K562 (cell line): ENCODE data around the gene CCDC87. TPM values are rescaled to one million over a fixed set of nuclear protein-coding genes. Genes with fewer than 3 reads are reported as not detected.

Source experiments
- BCOR ChIP-seq: fragments of 450-650 bp; IDR thresholded peaks from 2 replicates; pipeline ENCODE4 v1.6.1; 2016
- CEBPB ChIP-seq: fragments of 450-650 bp; IDR thresholded peaks from 2 replicates; pipeline ENCODE4 v1.6.1; 2016; ENCODE audit warnings: missing genetic modification characterization, missing compliant biosample characterization
- ESRRB ChIP-seq: fragments of 250-450 bp; sonication (Bioruptor Pico); IDR thresholded peaks from 2 replicates; pipeline ENCODE4 v1.5.0; 2020; ENCODE audit warnings: mild to moderate bottlenecking, moderate library complexity, borderline replicate concordance
- FUS ChIP-seq: fragments of 200-400 bp; formaldehyde crosslinking; optimal IDR thresholded peaks from 2 replicates; pipeline ENCODE3; 2017; ENCODE audit warnings: low read depth, low read length
- HDGF ChIP-seq: fragments of 450-650 bp; IDR thresholded peaks from 2 replicates; pipeline ENCODE4 v1.6.1; 2016
- ILK ChIP-seq: fragments of 450-650 bp; IDR thresholded peaks from 2 replicates; pipeline ENCODE4 v1.6.1; 2016; ENCODE audit warnings: missing genetic modification characterization, low read depth, mild to moderate bottlenecking, missing compliant biosample characterization, moderate library complexity, borderline replicate concordance
- MTA3 ChIP-seq: fragments of 450-650 bp; formaldehyde crosslinking; IDR thresholded peaks from 2 replicates; pipeline ENCODE4 v1.6.1; 2017; ENCODE audit warnings: mild to moderate bottlenecking, borderline replicate concordance
- NFIX ChIP-seq: fragments of 250-450 bp; sonication (Bioruptor Pico); IDR thresholded peaks from 2 replicates; pipeline ENCODE4 v1.4.0; 2020; ENCODE audit warnings: low read depth, mild to moderate bottlenecking, moderate library complexity
- NR2F6 ChIP-seq: fragments of 450-650 bp; formaldehyde crosslinking; IDR thresholded peaks from 2 replicates; pipeline ENCODE4 v1.4.0; 2020; ENCODE audit warnings: mild to moderate bottlenecking
- POLR3G ChIP-seq: IDR thresholded peaks from 2 replicates; pipeline ENCODE4 v1.6.1; 2011; ENCODE audit not compliant: insufficient read length, insufficient replicate concordance; ENCODE audit errors: extremely low read depth
- TAF7 ChIP-seq: fragments of 450-650 bp; IDR thresholded peaks from 2 replicates; pipeline ENCODE4 v1.6.1; 2016; ENCODE audit warnings: missing genetic modification characterization, missing compliant biosample characterization
- ZNF263 ChIP-seq: sonication (generic); formaldehyde crosslinking; IDR thresholded peaks from 2 replicates; pipeline ENCODE4 v1.8.0; 2022; ENCODE audit warnings: mild to moderate bottlenecking, missing genetic modification reagents, borderline replicate concordance
- ZNF41 ChIP-seq: fragments of 250-450 bp; sonication (Bioruptor Pico); conservative IDR thresholded peaks from 2 replicates; pipeline ENCODE4 v1.4.0; 2020; ENCODE audit warnings: mild to moderate bottlenecking
- polyA plus RNA-seq, 8 experiments: library from polyadenylated mRNA; depleted of rRNA in 4 of 8; stranded (reverse) in 5 of 8; unstranded in 3 of 8; fragments of >200 nt; fragmentation: Nextera tagmentation in 2 of 8; fragmentation: Illumina TruSeq in 1 of 8; extraction: Ambion mirVana in 2 of 8; extraction: Trizol in 1 of 8; gene quantifications; 2 replicates each; pipeline versions ENCODE4 v1.2.1 to v1.2.3, GENCODE V29; 2011 to 2014; ENCODE audit warnings: inconsistent platforms in 1 of 8, missing spikeins in 1 of 8
- total RNA-seq, 7 experiments: library from RNA; depleted of rRNA in 6 of 7; stranded (reverse); fragments of >200 nt in 6 of 7; fragmentation: Illumina TruSeq in 2 of 7; extraction: Trizol in 2 of 7; gene quantifications; 2 replicates each; pipeline versions ENCODE4 v1.2.1 to v1.2.3, GENCODE V29; 2011 to 2021; ENCODE audit warnings: low replicate concordance in 1 of 7
- TF ChIP-seq, protein P1 (sequence below): fragments of 450-650 bp; formaldehyde crosslinking; IDR thresholded peaks from 2 replicates; pipeline ENCODE4 v1.4.0; 2020; ENCODE audit warnings: mild to moderate bottlenecking, moderate library complexity
- TF ChIP-seq, protein P2 (sequence below): fragments of 200-800 bp; sonication (Bioruptor generic); IDR thresholded peaks from 2 replicates; pipeline ENCODE4 v1.6.1; 2017; ENCODE audit warnings: missing genetic modification characterization, missing compliant biosample characterization
- TF ChIP-seq, protein P3 (sequence below): IDR thresholded peaks from 3 replicates; pipeline ENCODE4 v1.6.1; 2011; ENCODE audit warnings: borderline replicate concordance, mild to moderate bottlenecking, moderate library complexity; ENCODE audit not compliant: insufficient read length; ENCODE audit errors: extremely low read depth
- TF ChIP-seq, protein P4 (sequence below): fragments of 450-650 bp; formaldehyde crosslinking; IDR thresholded peaks from 2 replicates; pipeline ENCODE4 v1.4.0; 2020; ENCODE audit warnings: mild to moderate bottlenecking, mixed read lengths
- TF ChIP-seq, protein P5 (sequence below): fragments of 450-650 bp; conservative IDR thresholded peaks from 2 replicates; pipeline ENCODE4 v1.6.1; 2016; ENCODE audit warnings: missing genetic modification characterization, low read depth, mild to moderate bottlenecking, control low read depth, missing compliant biosample characterization

The CCDC87 gene
- total and polyA plus RNA-seq, 9 of the 15 experiments (the other 6 are each of a cell fraction or from before 2014, with no cell fraction given): 0.03 to 0.44 (median 0.15) TPM; not detected in 1

DNA sequence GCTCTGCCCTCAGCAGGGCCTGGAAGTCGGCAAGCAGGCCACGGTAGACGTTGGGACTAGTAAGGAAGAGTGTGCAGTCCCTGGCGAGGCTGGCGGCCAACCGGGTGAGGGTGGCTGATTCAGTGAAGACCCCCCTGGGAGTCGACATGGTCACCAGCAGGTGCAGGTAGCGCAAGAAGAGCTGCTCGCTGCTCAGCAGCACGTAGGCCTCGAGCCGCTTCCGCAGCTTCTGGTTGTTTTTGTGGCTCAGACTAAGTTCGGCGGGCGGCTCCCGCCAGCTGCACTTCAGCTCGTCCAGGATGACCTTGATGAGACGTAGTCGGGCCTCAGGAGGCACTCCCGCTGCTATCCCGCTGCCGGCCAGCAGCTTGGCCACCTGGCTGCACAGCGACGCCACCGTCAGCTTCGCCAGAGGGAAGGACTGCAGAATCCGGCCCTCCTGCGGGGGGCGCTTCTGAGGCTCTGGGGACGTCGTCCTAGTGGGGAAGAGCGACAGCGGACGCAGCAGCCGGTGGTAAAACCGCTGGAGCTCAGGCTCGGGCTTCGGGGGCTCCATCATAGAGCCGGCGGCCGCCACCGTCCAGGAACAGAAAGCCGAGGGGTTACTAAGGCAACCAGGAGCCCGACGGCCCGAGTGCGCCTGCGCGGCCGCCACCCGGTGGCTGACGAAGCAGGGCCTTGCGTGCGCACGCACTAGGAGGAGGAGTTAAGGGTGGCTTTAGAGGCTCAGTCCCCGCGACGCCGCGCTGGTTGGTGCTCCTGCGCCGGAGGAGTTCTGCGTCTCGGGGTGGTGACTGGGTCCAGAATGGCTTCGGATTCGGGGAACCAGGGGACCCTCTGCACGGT is at the start of gene CCDC87, which contains the start of gene CCS (continued):
- no peak for TF ChIP-seq ESRRB (CRISPR knock-in tag)
- TF ChIP-seq FUS: no peak
- no peak for TF ChIP-seq HDGF
- no peak for TF ChIP-seq NR2F6 (CRISPR knock-in tag)
- TF ChIP-seq ILK (tag): no peak
- TF ChIP-seq CEBPB (tag): no peak
- TF ChIP-seq POLR3G: no peak
- TF ChIP-seq MTA3: peak; percentile 72; the same call in 1 of the 2 replicates
- no peak for TF ChIP-seq NFIX (CRISPR knock-in tag)
- TF ChIP-seq, protein P1, sequence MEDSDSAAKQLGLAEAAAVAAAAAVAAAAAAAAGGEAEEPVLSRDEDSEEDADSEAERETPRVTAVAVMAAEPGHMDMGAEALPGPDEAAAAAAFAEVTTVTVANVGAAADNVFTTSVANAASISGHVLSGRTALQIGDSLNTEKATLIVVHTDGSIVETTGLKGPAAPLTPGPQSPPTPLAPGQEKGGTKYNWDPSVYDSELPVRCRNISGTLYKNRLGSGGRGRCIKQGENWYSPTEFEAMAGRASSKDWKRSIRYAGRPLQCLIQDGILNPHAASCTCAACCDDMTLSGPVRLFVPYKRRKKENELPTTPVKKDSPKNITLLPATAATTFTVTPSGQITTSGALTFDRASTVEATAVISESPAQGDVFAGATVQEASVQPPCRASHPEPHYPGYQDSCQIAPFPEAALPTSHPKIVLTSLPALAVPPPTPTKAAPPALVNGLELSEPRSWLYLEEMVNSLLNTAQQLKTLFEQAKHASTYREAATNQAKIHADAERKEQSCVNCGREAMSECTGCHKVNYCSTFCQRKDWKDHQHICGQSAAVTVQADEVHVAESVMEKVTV (CRISPR knock-in tag): no peak
- TF ChIP-seq, protein P2, sequence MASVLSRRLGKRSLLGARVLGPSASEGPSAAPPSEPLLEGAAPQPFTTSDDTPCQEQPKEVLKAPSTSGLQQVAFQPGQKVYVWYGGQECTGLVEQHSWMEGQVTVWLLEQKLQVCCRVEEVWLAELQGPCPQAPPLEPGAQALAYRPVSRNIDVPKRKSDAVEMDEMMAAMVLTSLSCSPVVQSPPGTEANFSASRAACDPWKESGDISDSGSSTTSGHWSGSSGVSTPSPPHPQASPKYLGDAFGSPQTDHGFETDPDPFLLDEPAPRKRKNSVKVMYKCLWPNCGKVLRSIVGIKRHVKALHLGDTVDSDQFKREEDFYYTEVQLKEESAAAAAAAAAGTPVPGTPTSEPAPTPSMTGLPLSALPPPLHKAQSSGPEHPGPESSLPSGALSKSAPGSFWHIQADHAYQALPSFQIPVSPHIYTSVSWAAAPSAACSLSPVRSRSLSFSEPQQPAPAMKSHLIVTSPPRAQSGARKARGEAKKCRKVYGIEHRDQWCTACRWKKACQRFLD: no peak
- TF ChIP-seq BCOR: 0 out of 2 replicates have a peak, but pooled peaks have one; percentile 7
- TF ChIP-seq TAF7: no peak
- TF ChIP-seq, protein P3, sequence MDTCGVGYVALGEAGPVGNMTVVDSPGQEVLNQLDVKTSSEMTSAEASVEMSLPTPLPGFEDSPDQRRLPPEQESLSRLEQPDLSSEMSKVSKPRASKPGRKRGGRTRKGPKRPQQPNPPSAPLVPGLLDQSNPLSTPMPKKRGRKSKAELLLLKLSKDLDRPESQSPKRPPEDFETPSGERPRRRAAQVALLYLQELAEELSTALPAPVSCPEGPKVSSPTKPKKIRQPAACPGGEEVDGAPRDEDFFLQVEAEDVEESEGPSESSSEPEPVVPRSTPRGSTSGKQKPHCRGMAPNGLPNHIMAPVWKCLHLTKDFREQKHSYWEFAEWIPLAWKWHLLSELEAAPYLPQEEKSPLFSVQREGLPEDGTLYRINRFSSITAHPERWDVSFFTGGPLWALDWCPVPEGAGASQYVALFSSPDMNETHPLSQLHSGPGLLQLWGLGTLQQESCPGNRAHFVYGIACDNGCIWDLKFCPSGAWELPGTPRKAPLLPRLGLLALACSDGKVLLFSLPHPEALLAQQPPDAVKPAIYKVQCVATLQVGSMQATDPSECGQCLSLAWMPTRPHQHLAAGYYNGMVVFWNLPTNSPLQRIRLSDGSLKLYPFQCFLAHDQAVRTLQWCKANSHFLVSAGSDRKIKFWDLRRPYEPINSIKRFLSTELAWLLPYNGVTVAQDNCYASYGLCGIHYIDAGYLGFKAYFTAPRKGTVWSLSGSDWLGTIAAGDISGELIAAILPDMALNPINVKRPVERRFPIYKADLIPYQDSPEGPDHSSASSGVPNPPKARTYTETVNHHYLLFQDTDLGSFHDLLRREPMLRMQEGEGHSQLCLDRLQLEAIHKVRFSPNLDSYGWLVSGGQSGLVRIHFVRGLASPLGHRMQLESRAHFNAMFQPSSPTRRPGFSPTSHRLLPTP: no peak
- TF ChIP-seq, protein P4, sequence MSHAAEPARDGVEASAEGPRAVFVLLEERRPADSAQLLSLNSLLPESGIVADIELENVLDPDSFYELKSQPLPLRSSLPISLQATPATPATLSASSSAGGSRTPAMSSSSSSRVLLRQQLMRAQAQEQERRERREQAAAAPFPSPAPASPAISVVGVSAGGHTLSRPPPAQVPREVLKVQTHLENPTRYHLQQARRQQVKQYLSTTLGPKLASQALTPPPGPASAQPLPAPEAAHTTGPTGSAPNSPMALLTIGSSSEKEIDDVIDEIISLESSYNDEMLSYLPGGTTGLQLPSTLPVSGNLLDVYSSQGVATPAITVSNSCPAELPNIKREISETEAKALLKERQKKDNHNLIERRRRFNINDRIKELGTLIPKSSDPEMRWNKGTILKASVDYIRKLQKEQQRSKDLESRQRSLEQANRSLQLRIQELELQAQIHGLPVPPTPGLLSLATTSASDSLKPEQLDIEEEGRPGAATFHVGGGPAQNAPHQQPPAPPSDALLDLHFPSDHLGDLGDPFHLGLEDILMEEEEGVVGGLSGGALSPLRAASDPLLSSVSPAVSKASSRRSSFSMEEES: no peak
- peak; percentile 96 for TF ChIP-seq ZNF263 (CRISPR knock-in tag)
- no peak for TF ChIP-seq ZNF41 (CRISPR knock-in tag)
- TF ChIP-seq, protein P5, sequence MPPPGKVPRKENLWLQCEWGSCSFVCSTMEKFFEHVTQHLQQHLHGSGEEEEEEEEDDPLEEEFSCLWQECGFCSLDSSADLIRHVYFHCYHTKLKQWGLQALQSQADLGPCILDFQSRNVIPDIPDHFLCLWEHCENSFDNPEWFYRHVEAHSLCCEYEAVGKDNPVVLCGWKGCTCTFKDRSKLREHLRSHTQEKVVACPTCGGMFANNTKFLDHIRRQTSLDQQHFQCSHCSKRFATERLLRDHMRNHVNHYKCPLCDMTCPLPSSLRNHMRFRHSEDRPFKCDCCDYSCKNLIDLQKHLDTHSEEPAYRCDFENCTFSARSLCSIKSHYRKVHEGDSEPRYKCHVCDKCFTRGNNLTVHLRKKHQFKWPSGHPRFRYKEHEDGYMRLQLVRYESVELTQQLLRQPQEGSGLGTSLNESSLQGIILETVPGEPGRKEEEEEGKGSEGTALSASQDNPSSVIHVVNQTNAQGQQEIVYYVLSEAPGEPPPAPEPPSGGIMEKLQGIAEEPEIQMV: peak; percentile 84
